Breast epithelium (tissue), 4 donors: ENCODE measurements around the gene TSEN54. TPM values are rescaled to one million over a fixed set of nuclear protein-coding genes. Genes with fewer than 3 reads are reported as not detected.

Experiments used
- DNase-seq, 2 donors: peaks; one replicate each; pipeline ENCODE4 v3.0.0-alpha.2; 2019; ENCODE audit warnings: low spot score in 2 of 2
- H3K27ac ChIP-seq, 2 donors: fragments of 200-600 bp; sonication (generic) in 1 of 2; one replicate each; pipeline ENCODE4 v1.5.1; 2016 to 2019; ENCODE audit warnings: mild to moderate bottlenecking in 1 of 2
- H3K27me3 ChIP-seq, 2 donors: fragments of 200-600 bp; sonication (generic) in 1 of 2; one replicate each; pipeline versions ENCODE4 v1.5.1 to v1.6.0; 2017 to 2019; ENCODE audit warnings: control low read depth in 1 of 2, mild to moderate bottlenecking in 1 of 2
- H3K36me3 ChIP-seq: fragments of 200-600 bp; one replicate; pipeline ENCODE4 v1.5.1; 2019
- H3K4me1 ChIP-seq, 2 donors: fragments of 200-600 bp; sonication (generic); one replicate each; pipeline ENCODE4 v1.5.1; 2016 to 2019; ENCODE audit warnings: control low read depth in 1 of 2
- H3K4me3 ChIP-seq, 3 donors: fragments of 200-600 bp; sonication (generic); 1 replicate in 2 of 3; 2 replicates in 1 of 3; pipeline ENCODE4 v1.5.1; 2016 to 2019; ENCODE audit warnings: mild to moderate bottlenecking in 3 of 3, moderate library complexity in 2 of 3
- H3K9me3 ChIP-seq, 2 donors: fragments of 200-600 bp; sonication (generic) in 1 of 2; one replicate each; pipeline ENCODE4 v1.5.1; 2016 to 2019; ENCODE audit warnings: control low read depth in 1 of 2
- CTCF ChIP-seq, 3 donors: fragments of 450-650 bp; IDR thresholded peaks; one replicate each; pipeline ENCODE4 v1.5.1; 2016 to 2017; ENCODE audit warnings: antibody characterized with exemption in 3 of 3, mild to moderate bottlenecking in 3 of 3, moderate library complexity in 3 of 3
- POLR2A ChIP-seq: fragments of 450-650 bp; IDR thresholded peaks from one replicate; pipeline ENCODE4 v1.6.1; 2016; ENCODE audit warnings: antibody characterized with exemption, mild to moderate bottlenecking, moderate library complexity
- POLR2AphosphoS5 ChIP-seq, 3 donors: sonication (generic); formaldehyde crosslinking; IDR thresholded peaks; one replicate each; pipeline ENCODE4 v1.6.1; 2017; ENCODE audit warnings: antibody characterized with exemption in 3 of 3
- intact Hi-C: fragments of 100-400 bp; cut with DNase I; formaldehyde crosslinking; loops from one replicate; pipeline ENCODE4 v1.15.1; 2023; ENCODE audit warnings: low total_unique reads
- total RNA-seq, 3 donors: library from RNA; depleted of rRNA; stranded (reverse); fragments of >200 nt; gene quantifications; one replicate each; pipeline ENCODE4 v1.1.0, GENCODE V29; 2016

Gene TSEN54
- total RNA-seq, 3 donors from 2014 or later = 18.4 to 34.7 (median 31.2) TPM

GRCh38 chr17:75514299-75514918 is 1.9 kb upstream of the TSEN54 start:
- Histone ChIP-seq H3K4me3 (peak overlapping the region; percentile 89 to 94 (median 91)), H3K27me3 (no peaks in the 10 kb centered on the region), H3K9me3 (no peaks in the 10 kb centered on the region), H3K36me3 (no peaks in the 10 kb centered on the region), H3K4me1 (peaks cover 8 to 28% of the 10 kb centered on the region in 2 donors), H3K27ac (peak overlapping the region; percentile 92 to 95)
- no peak for TF ChIP-seq POLR2A
- TF ChIP-seq CTCF (IDR thresholded peaks at IDR 0.05) = no peak
- TF ChIP-seq POLR2AphosphoS5 (IDR thresholded peaks at IDR 0.05) = peak in 1 of 3 donors; percentile 20
- peak; percentile 73 to 89 for DNase-seq
- intact Hi-C loops = no loop called here

- H3K4me3 ChIP-seq = peak overlapping the region; percentile 89 to 94 (median 91)
Measured at GRCh38 chr17:75514919-75515495, 1.3 kb upstream of the TSEN54 start.

GRCh38 chr17:75515496-75516254 is 653 bp upstream of the TSEN54 start, which contains the start of gene CASKIN2:
CASKIN2 (minus strand) TSS chr17:75515537; CDS start chr17:75513804, 1,733 bp downstream.
- TF ChIP-seq POLR2A = no peak
- TF ChIP-seq POLR2AphosphoS5 (IDR thresholded peaks at IDR 0.05) = peak in 1 of 3 donors; percentile 10
- peak; percentile 93 to 99 (median 98) for TF ChIP-seq CTCF (IDR thresholded peaks at IDR 0.05)
- no peaks in the 10 kb centered on the region for H3K9me3 ChIP-seq
- DNase-seq = peak; percentile 94 to 97
- no peaks in the 10 kb centered on the region for H3K36me3 ChIP-seq
- peak within 1 kb of the TSS; percentile 92 to 95 for H3K27ac ChIP-seq
- intact Hi-C loops = no loop called here
- H3K4me3 ChIP-seq = peak within 1 kb of the TSS; percentile 89 to 94 (median 91)
- no peaks in the 10 kb centered on the region for H3K27me3 ChIP-seq
- peaks cover 8 to 28% of the 10 kb centered on the region in 2 donors for H3K4me1 ChIP-seq

More at GRCh38 chr17:75514919-75515495, 1.3 kb upstream of the TSEN54 start:
- H3K27ac ChIP-seq = peak overlapping the region; percentile 92 to 95
- peaks cover 8 to 28% of the 10 kb centered on the region in 2 donors for H3K4me1 ChIP-seq
- TF ChIP-seq POLR2AphosphoS5 (IDR thresholded peaks at IDR 0.05) (no peak), CTCF (IDR thresholded peaks at IDR 0.05) (no peak), POLR2A (no peak)
- H3K9me3 ChIP-seq = no peaks in the 10 kb centered on the region
- no peaks in the 10 kb centered on the region for H3K36me3 ChIP-seq
- no peak for DNase-seq
- intact Hi-C loops = no loop called here
- no peaks in the 10 kb centered on the region for H3K27me3 ChIP-seq

GRCh38 chr17:75516619-75517296 is 430 bp downstream of the TSEN54 start:
- Histone ChIP-seq H3K27ac (peak overlapping the region; percentile 40 to 95), H3K9me3 (no peaks in the 10 kb centered on the region), H3K27me3 (no peaks in the 10 kb centered on the region), H3K4me1 (peaks cover 8 to 27% of the 10 kb centered on the region in 2 donors), H3K36me3 (no peaks in the 10 kb centered on the region), H3K4me3 (peak overlapping the region; percentile 89 to 94 (median 91))
- intact Hi-C loops = no loop called here
- TF ChIP-seq CTCF (IDR thresholded peaks at IDR 0.05) = no peak
- TF ChIP-seq POLR2AphosphoS5 (IDR thresholded peaks at IDR 0.05) = no peak
- no peak for DNase-seq
